Activated T-helper 17 cell treated with anti-CD3 and anti-CD28 coated beads, Interleukin-2, amount 50 U/mL, for 72 hours (primary cell): ENCODE measurements around the gene GMPR. TPM values are rescaled to one million over a fixed set of nuclear protein-coding genes. Genes with fewer than 3 reads are reported as not detected.

Experiments
- ATAC-seq: fragments of 150-1000 bp; cut with Tn5 transposase; replicated peaks from 2 replicates; pipeline ENCODE4 v1.10.0; 2021; ENCODE audit warnings: mild to moderate bottlenecking, moderate library complexity
- H3K27ac Mint-ChIP-seq: one replicate; pipeline ENCODE4 v1.8.0; 2022; ENCODE audit warnings: mixed read lengths
- H3K27me3 Mint-ChIP-seq: one replicate; pipeline ENCODE4 v1.8.0; 2022; ENCODE audit warnings: mixed read lengths
- H3K36me3 Mint-ChIP-seq: one replicate; pipeline ENCODE4 v1.8.0; 2022; ENCODE audit warnings: low read depth, mild to moderate bottlenecking, mixed read lengths
- H3K4me1 Mint-ChIP-seq: one replicate; pipeline ENCODE4 v1.8.0; 2022; ENCODE audit warnings: mixed read lengths
- H3K4me3 Mint-ChIP-seq: one replicate; pipeline ENCODE4 v1.8.0; 2022; ENCODE audit warnings: mild to moderate bottlenecking, mixed read lengths
- H3K9me3 Mint-ChIP-seq: one replicate; pipeline ENCODE4 v1.8.0; 2022; ENCODE audit warnings: mixed read lengths
- total RNA-seq, 2 donors: library from RNA; stranded (reverse); gene quantifications; one replicate each; pipeline ENCODE4 v1.2.3, GENCODE V29; 2022

The GMPR gene
- total RNA-seq, 2 donors from 2014 or later, result 0.30 TPM; not detected in 1

DNA sequence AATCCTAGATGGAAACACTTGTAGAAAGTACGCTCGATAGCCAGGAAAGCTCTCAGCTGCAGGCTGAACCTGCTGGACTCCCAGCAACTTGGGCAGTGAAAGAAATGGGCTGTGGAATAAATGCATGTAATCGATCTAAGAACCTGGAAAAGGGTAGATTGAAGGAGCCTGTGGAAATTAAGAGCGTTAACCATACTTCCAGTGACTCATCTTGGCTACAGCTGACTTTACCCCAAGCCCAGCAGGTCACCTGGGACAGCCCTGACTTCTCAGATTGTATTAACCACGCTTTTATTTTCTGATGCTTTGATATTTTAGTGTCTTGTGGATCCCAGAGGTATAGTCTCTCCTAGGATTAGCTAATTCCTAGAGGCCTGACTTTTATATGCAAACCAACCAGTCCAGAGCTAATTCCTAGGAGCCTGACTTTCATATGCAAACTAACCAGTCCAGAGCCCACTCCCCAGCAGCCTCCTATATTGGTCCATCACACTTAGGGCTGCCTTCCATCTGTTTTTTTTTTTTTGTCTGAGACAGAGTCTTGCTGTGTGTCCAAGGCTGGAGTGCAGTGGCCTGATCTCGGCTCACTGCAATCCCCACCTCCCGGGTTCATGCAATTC lies 86.3 kb downstream of the GMPR start:
- H3K27ac Mint-ChIP-seq, result peak overlapping the region; percentile 61
- no peak for ATAC-seq
- peaks cover 41% of the 10 kb centered on the region for H3K4me1 Mint-ChIP-seq
- H3K4me3 Mint-ChIP-seq, result peak overlapping the region; percentile 33
- peaks cover 63% of the 10 kb centered on the region for H3K36me3 Mint-ChIP-seq
- no peaks in the 10 kb centered on the region for H3K27me3 Mint-ChIP-seq
- no peaks in the 10 kb centered on the region for H3K9me3 Mint-ChIP-seq

- peak overlapping the region; percentile 52 for H3K27ac Mint-ChIP-seq
- H3K27me3 Mint-ChIP-seq, result no peaks in the 10 kb centered on the region
- peaks cover 35% of the 10 kb centered on the region for H3K4me1 Mint-ChIP-seq
- no peak overlapping the region for H3K4me3 Mint-ChIP-seq
- peaks cover 63% of the 10 kb centered on the region for H3K36me3 Mint-ChIP-seq
- H3K9me3 Mint-ChIP-seq, result no peaks in the 10 kb centered on the region
- ATAC-seq, result no peak
Measured at GRCh38 chr6:16326531-16326930, 88.1 kb downstream of the GMPR start.

DNA sequence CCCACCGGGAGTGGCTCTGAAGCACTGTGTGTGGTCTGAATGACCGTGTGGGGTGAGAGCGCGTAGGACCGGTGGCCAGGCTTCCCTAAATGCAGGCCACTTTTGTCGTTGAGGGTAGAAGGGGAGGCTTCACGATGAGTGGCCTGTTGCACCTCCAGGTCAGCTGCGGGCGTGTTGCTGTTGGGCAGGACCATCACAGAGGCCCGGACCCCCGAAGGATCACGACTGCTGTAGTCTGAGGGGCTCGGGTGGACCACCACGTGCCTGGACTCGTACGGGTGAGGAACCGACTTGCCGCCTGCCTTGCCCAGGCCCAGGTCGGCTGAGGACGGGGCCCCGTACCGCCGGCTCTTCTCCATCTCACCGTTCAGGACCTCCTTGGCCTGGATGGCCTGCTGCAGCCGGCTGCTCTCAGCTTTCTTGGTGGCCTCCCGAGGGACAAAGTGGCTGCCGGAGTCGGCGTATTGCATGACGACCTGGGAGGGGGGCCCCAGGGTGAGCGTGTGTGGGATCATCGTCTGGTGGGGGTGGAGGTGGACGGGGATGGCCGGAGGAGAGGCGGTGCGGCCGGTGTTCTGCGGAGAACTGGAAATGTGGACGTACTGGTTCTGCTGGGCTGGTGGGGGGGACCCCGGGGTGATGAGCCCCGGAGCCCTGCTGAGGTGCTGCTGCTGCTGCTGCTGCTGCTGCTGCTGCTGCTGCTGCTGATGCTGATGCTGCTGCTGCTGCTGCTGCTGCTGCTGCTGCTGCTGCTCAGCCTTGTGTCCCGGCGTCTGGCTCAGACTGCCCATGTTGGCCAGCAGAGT lies 88.8 kb downstream of the GMPR start:
- no peak for ATAC-seq
- Mint-ChIP-seq H3K27ac (peak overlapping the region; percentile 52), H3K4me3 (no peak overlapping the region), H3K36me3 (peaks cover 57% of the 10 kb centered on the region), H3K9me3 (no peaks in the 10 kb centered on the region), H3K27me3 (no peaks in the 10 kb centered on the region), H3K4me1 (peaks cover 29% of the 10 kb centered on the region)

DNA sequence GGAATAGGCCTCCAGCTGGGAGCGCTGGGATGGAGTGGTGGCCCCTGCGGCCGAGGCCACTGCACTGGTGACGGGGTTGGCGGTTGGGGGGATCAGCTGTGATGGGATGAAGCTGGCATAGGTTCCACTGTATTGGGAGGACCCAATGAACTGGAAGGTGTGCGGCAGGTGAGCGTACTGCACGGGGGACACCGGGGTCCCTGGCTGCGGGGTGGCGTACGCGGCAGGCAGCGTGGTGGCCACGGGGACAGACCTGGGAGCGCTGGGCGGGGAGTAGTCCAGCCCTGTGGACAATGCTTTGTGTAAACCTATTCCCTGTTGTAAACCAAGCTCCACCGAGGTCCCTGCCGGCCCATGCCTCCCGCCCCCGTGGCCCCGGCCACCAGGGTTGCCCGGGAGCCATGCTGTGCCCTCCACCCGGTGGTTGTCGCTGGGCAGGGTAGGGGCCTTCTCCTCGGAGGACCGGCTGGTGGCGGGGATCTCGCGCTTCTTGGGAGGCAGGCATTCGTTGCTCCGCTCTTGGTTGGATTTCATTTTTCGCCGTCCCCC lies 89.5 kb downstream of the GMPR start:
- no peak overlapping the region for H3K27ac Mint-ChIP-seq
- peaks cover 23% of the 10 kb centered on the region for H3K4me1 Mint-ChIP-seq
- H3K9me3 Mint-ChIP-seq, result no peaks in the 10 kb centered on the region
- H3K36me3 Mint-ChIP-seq, result peaks cover 51% of the 10 kb centered on the region
- no peak for ATAC-seq
- H3K27me3 Mint-ChIP-seq, result no peaks in the 10 kb centered on the region
- H3K4me3 Mint-ChIP-seq, result no peak overlapping the region

DNA sequence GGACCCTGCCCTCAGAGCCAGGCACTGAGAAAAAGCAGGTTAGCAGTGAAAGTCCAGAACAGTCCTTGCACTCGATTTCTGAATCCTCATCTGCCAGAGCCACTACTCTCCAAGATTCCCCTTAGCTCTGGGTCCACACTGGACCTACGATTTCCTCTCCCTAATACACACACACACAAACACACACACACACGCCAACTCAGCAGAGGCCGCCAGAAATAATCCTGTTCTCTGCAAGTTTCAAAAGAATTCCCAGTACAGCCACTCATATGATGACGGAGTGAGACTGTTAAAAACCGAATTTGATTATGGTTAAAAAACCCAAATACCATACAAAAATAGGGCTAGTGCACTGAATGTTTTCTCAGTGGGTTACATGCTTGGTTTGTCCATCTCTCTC lies 90.8 kb downstream of the GMPR start:
- no peak overlapping the region for H3K4me3 Mint-ChIP-seq
- ATAC-seq, result no peak
- H3K4me1 Mint-ChIP-seq, result peaks cover 19% of the 10 kb centered on the region
- peak overlapping the region; percentile 46 for H3K27ac Mint-ChIP-seq
- H3K9me3 Mint-ChIP-seq, result no peaks in the 10 kb centered on the region
- H3K27me3 Mint-ChIP-seq, result no peaks in the 10 kb centered on the region
- peaks cover 47% of the 10 kb centered on the region for H3K36me3 Mint-ChIP-seq

- Mint-ChIP-seq H3K4me3 (no peak overlapping the region), H3K27ac (no peak overlapping the region), H3K27me3 (no peaks in the 10 kb centered on the region), H3K36me3 (peaks cover 34% of the 10 kb centered on the region), H3K9me3 (no peaks in the 10 kb centered on the region), H3K4me1 (peaks cover 4% of the 10 kb centered on the region)
- peak; percentile 87 for ATAC-seq
Measured at GRCh38 chr6:16331384-16332174, 93.2 kb downstream of the GMPR start.

DNA sequence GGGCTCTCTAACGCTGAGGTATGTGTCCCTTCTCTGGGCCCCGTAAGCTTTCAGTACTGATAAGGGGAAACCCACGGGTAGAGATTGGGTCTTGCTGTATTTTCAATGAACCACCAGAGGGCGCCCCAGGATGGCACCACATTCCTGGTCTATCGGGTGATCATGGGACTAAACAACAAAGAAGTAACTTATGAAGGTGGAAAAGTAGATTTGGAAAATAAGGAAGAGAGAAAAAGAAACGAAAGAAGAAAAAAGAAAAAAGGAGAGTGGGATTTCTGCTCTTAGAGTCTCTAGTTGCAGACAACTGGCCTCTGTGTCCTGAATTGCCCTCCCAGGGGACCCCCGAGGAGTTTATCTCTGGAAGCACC lies 93.8 kb downstream of the GMPR start:
- peaks cover 4% of the 10 kb centered on the region for H3K4me1 Mint-ChIP-seq
- peak; percentile 97 for ATAC-seq
- H3K36me3 Mint-ChIP-seq, result peaks cover 28% of the 10 kb centered on the region
- H3K4me3 Mint-ChIP-seq, result no peak overlapping the region
- H3K27me3 Mint-ChIP-seq, result no peaks in the 10 kb centered on the region
- H3K27ac Mint-ChIP-seq, result no peak overlapping the region
- H3K9me3 Mint-ChIP-seq, result no peaks in the 10 kb centered on the region

GRCh38 chr6:16333580-16333979 lies 95.2 kb downstream of the GMPR start:
- H3K9me3 Mint-ChIP-seq, result no peaks in the 10 kb centered on the region
- peaks cover 4% of the 10 kb centered on the region for H3K4me1 Mint-ChIP-seq
- no peaks in the 10 kb centered on the region for H3K27me3 Mint-ChIP-seq
- no peak overlapping the region for H3K27ac Mint-ChIP-seq
- peaks cover 18% of the 10 kb centered on the region for H3K36me3 Mint-ChIP-seq
- H3K4me3 Mint-ChIP-seq, result no peak overlapping the region
- ATAC-seq, result no peak

GRCh38 chr6:16334671-16335070 lies 96.3 kb downstream of the GMPR start:
- H3K36me3 Mint-ChIP-seq, result peaks cover 9% of the 10 kb centered on the region
- peaks cover 4% of the 10 kb centered on the region for H3K4me1 Mint-ChIP-seq
- ATAC-seq, result no peak
- no peaks in the 10 kb centered on the region for H3K27me3 Mint-ChIP-seq
- peak overlapping the region; percentile 59 for H3K27ac Mint-ChIP-seq
- no peaks in the 10 kb centered on the region for H3K9me3 Mint-ChIP-seq
- H3K4me3 Mint-ChIP-seq, result no peak overlapping the region

GRCh38 chr6:16335176-16335575 lies 96.8 kb downstream of the GMPR start:
- H3K4me1 Mint-ChIP-seq, result peaks cover 4% of the 10 kb centered on the region
- H3K36me3 Mint-ChIP-seq, result peaks cover 9% of the 10 kb centered on the region
- H3K4me3 Mint-ChIP-seq, result no peak overlapping the region
- H3K27me3 Mint-ChIP-seq, result no peaks in the 10 kb centered on the region
- no peaks in the 10 kb centered on the region for H3K9me3 Mint-ChIP-seq
- ATAC-seq, result no peak
- H3K27ac Mint-ChIP-seq, result peak overlapping the region; percentile 59

DNA sequence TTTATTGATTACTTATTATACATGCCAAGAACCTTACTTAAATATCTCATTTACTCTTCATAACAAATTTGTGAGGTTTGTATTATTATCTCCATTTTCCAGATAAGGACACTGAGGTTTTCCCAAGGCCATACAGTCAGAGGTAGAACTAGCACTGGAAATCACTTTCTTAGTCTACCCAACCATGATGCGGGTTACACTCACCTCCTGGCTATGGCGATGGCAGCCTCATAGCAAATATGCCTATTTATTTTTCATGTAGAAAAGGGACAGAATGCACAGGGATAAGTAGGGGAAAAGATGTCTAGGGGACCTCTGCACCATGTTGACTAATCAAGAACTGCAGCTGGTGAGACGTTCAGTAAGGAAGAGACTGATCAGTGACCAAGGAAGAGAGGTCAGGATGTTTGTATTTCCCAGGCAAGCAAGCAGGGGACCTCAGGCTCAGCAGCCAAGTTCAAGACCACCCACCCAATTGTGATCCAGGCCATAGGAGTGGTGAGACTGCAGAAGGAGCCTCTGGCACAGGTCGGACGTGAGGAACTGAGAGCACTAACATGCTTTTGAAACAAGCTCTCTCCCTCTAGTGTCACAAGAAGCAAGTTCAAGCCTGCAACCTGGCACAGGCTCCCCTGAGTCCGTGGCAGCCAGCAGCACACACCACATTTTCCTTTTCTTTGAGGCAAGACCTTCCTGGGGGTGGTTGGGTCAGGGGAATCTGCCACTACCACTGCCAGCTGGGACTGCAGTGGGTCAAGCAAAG lies 97.8 kb downstream of the GMPR start:
- peak overlapping the region; percentile 28 for H3K27ac Mint-ChIP-seq
- ATAC-seq, result no peak
- H3K36me3 Mint-ChIP-seq, result peaks cover 9% of the 10 kb centered on the region
- no peaks in the 10 kb centered on the region for H3K9me3 Mint-ChIP-seq
- H3K4me3 Mint-ChIP-seq, result no peak overlapping the region
- no peaks in the 10 kb centered on the region for H3K27me3 Mint-ChIP-seq
- peaks cover 8% of the 10 kb centered on the region for H3K4me1 Mint-ChIP-seq

DNA sequence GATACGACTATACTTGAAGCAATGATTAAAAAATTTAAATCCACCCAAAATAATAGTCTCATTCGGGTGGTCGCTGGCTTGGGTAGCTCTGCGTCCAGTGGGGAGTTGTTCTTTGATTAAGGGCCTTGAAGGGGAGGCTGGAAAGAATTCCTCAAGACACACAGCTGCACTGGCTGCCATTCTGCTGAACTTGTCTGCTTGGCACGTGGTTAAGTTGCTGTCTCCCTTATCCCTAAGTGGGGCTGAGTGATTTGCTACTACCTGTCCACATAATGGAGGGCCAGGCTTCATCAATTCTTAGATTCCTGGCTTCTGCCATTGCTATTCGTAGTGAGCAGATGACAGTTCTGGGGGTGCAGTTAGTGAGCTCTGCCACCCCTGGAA lies 98.5 kb downstream of the GMPR start:
- no peak overlapping the region for H3K27ac Mint-ChIP-seq
- H3K36me3 Mint-ChIP-seq, result peaks cover 9% of the 10 kb centered on the region
- H3K4me3 Mint-ChIP-seq, result no peak overlapping the region
- peaks cover 9% of the 10 kb centered on the region for H3K4me1 Mint-ChIP-seq
- no peaks in the 10 kb centered on the region for H3K27me3 Mint-ChIP-seq
- no peaks in the 10 kb centered on the region for H3K9me3 Mint-ChIP-seq
- ATAC-seq, result no peak

GRCh38 chr6:16337295-16337975 lies 99.0 kb downstream of the GMPR start:
- Mint-ChIP-seq H3K36me3 (peaks cover 9% of the 10 kb centered on the region), H3K4me3 (no peak overlapping the region)

More at GRCh38 chr6:16337295-16337975, 99.0 kb downstream of the GMPR start:
- ATAC-seq, result no peak
- no peaks in the 10 kb centered on the region for H3K9me3 Mint-ChIP-seq
- H3K4me1 Mint-ChIP-seq, result peaks cover 10% of the 10 kb centered on the region
- no peak overlapping the region for H3K27ac Mint-ChIP-seq
- no peaks in the 10 kb centered on the region for H3K27me3 Mint-ChIP-seq
